Retinal pigment epithelial cell (primary cell): ENCODE data around the gene IDE.

ENCODE experiments used
- DNase-seq: peaks from one replicate; pipeline ENCODE4 v3.0.0-alpha.2; 2010; ENCODE audit warnings: low read depth
- H3K4me3 ChIP-seq: 2 replicates; pipeline ENCODE4 v1.5.1; 2011; ENCODE audit warnings: mild to moderate bottlenecking, low read length, control low read depth, moderate library complexity
- TF ChIP-seq, protein P1 (sequence below): conservative IDR thresholded peaks from 2 replicates; pipeline ENCODE4 v1.5.1; 2011; ENCODE audit warnings: low read depth, low read length, control low read depth, inconsistent platforms

The IDE gene

DNA sequence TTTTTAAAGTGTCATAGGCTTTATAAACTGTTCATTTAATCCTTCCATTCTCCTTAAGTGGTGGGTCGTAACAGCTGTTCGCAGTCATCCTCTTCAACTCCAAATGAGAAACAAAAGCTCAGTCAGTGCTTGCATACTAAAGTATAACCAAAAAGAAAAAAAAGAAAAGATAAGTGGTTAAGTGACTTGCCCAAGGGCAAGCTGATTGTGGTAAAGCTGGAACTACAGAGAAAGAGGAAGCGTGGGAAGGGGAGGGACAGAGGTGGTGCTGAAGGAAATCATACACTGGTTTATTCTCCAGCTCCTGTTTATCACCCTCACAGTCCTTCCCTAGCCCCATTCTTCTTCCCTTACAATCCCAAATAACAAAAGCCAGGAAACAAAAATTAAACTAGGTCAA is 29.6 kb downstream of the IDE start:
- DNase-seq: no peak
- TF ChIP-seq, protein P1, sequence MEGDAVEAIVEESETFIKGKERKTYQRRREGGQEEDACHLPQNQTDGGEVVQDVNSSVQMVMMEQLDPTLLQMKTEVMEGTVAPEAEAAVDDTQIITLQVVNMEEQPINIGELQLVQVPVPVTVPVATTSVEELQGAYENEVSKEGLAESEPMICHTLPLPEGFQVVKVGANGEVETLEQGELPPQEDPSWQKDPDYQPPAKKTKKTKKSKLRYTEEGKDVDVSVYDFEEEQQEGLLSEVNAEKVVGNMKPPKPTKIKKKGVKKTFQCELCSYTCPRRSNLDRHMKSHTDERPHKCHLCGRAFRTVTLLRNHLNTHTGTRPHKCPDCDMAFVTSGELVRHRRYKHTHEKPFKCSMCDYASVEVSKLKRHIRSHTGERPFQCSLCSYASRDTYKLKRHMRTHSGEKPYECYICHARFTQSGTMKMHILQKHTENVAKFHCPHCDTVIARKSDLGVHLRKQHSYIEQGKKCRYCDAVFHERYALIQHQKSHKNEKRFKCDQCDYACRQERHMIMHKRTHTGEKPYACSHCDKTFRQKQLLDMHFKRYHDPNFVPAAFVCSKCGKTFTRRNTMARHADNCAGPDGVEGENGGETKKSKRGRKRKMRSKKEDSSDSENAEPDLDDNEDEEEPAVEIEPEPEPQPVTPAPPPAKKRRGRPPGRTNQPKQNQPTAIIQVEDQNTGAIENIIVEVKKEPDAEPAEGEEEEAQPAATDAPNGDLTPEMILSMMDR: no peak
- no peak overlapping the region for H3K4me3 ChIP-seq

DNA sequence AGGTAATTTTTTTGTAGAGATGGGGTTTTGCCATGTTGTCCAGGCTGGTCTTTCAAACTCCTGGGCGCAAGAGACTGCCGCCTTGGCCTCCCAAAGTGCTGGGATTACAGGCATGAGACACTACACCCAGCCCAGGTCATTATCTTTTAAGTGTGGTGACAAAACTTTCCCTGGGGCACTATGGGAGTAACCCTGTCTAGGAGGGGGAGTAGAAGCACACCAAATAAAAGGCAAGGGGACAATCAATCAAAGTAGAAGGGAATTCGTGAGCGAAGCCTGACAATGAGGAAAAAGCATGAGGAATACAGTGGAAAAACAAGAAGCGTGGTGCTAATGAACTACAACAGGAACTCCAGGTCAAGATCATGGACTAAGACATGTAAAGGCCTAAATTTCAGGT is 31.4 kb downstream of the IDE start:
- no peak overlapping the region for H3K4me3 ChIP-seq
- no peak for DNase-seq
- TF ChIP-seq, protein P1: no peak

DNA sequence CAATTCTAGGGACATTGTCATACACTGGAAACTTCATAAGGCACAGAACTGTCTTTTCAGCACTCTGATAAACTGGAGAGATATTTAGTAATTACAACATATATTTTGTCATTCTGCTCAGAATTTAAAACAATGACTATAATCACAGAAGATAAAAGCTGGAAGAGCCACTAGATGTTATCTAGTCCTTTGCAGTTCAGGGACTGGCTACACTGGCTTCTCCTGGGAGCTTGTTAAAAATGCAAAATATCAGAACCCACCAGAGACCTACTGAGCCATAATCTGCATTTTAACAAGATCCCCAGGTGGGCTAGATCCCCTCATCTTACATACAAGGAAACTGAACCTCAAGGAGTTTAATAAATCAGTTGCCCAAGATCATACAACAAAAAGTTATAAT is 32.3 kb downstream of the IDE start:
- DNase-seq: no peak
- H3K4me3 ChIP-seq: no peak overlapping the region
- TF ChIP-seq, protein P1: no peak

DNA sequence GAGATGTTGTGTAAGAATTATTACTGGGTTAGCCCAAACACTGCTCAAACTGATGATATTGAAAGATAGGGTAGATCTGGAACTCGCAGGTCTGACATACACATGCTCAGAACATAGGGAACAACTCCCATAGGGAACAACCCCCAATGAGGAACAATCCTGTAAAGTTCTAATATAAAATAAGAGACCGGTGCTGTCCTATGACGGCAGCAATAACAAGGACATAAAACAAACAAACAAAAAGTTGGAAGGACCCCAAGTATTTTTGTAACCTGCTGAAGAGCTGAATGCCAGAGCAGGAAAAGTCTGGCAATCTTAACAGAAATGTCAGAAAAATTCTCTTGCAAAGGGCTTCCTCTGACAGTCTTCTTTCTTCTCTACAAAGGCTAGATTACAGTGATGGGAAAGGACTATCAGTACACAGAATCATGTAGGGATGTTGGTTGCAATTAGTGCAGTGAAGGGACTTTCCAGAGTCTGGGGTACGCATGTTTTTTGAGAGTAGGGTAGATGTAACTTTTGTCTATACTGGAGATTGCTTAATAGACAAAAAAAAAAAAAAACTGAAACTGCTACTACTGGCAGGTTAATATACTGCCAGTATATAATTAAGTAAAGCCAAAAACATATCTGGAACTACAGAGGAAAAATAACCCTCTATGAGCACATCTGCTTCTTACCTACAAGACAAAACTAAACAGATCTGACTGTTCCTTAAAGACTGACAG is 35.5 kb downstream of the IDE start:
- TF ChIP-seq, protein P1: no peak
- no peak for DNase-seq
- no peak overlapping the region for H3K4me3 ChIP-seq

DNA sequence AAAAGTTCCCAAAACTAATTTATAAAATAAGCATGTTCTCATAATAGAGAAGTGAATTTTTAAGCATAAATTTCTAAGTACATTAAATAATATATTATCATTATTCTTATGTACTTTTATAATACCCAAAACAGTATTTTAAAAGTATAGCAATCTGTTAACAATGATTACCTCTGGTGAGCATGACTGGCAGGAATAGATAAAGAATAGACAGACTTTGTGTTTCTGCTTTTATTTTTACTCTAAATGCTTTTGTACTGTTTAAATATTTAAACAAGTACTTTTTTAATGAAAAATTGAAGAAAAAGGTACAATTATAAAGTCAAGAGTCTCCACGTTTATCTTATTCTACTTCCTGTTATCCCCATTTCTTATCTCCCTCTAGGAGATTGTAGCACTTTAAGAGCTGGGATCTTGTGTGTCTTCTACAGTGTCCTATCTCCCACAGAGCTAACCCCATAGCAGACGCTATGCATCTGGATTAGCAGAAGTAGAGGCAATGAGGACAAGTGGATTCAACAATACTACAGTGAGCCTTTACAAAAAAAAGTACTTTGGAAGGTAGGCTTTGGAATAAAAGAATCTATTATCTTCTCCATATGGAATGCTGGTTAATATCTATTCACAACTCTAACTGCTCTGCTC is 42.9 kb downstream of the IDE start:
- TF ChIP-seq, protein P1: no peak
- no peak overlapping the region for H3K4me3 ChIP-seq
- DNase-seq: no peak

DNA sequence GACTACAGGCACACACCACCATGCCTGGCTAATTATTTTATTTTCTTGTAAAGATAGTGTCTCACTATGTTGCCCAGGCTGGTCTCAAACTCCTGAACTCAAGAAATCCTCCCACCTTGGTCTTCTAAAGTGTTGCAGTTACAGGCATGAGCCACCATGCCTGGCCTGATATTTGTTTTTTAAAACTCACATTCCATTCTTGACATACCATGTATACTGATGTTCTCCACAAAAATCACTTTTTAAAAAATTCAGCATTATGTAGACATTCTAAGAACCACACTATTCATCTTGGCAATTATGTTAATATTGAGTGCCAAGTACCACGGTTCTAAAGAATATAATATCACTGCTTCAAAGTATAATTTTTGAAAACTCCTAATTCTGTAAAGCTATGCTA is 43.5 kb downstream of the IDE start:
- TF ChIP-seq, protein P1: no peak
- no peak for DNase-seq
- H3K4me3 ChIP-seq: no peak overlapping the region

DNA sequence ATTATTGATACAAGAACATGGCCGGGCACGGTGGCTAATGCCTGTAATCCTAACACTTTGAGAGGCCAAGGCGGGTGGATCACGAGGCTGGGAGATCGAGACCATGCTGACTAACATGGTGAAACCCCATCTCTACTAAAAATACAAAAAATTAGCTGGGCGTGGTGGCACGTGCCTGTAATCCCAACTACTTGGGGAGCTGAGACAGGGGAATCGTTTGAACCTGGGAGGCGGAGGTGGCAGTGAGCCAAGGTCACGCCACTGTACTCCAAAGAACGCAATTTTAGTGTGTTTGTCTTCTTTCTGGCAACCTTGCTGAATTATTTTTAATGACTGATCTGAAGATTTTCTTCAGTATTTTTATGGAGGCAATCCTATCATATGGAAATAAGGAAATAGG is 46.2 kb downstream of the IDE start:
- no peak overlapping the region for H3K4me3 ChIP-seq
- TF ChIP-seq, protein P1: no peak
- no peak for DNase-seq
